NT2/D1 (cell line): ENCODE data around the gene DNALI1.

Experiments used
- DNase-seq: peaks from one replicate; pipeline ENCODE4 v3.0.0-alpha.2; 2011; ENCODE audit warnings: low read depth, low spot score
- H3K27me3 ChIP-seq: 2 replicates; pipeline ENCODE4 v1.6.0; 2011; ENCODE audit warnings: mild to moderate bottlenecking; ENCODE audit not compliant: insufficient read length, insufficient read depth
- H3K36me3 ChIP-seq: 2 replicates; pipeline ENCODE4 v1.6.1; 2011; ENCODE audit warnings: mild to moderate bottlenecking, low read length, mixed read lengths; ENCODE audit not compliant: insufficient read depth, insufficient read length
- H3K4me1 ChIP-seq: 2 replicates; pipeline ENCODE4 v1.5.1; 2011; ENCODE audit not compliant: insufficient read depth, insufficient read length
- H3K4me3 ChIP-seq: 2 replicates; pipeline ENCODE4 v1.5.1; 2011; ENCODE audit warnings: low read depth; ENCODE audit not compliant: insufficient read length
- H3K9ac ChIP-seq: 2 replicates; pipeline ENCODE4 v1.6.0; 2011; ENCODE audit warnings: low read depth; ENCODE audit not compliant: insufficient read length
- H3K9me3 ChIP-seq: 2 replicates; pipeline ENCODE4 v1.5.1; 2011; ENCODE audit warnings: mild to moderate bottlenecking, low read length; ENCODE audit not compliant: insufficient read depth
- SUZ12 ChIP-seq: IDR thresholded peaks from 2 replicates; pipeline ENCODE4 v1.6.1; 2011; ENCODE audit not compliant: insufficient read length, insufficient read depth; ENCODE audit errors: extremely low read depth
- YY1 ChIP-seq: IDR thresholded peaks from 2 replicates; pipeline ENCODE4 v1.6.1; 2011; ENCODE audit not compliant: insufficient read length, insufficient read depth
- ZNF274 ChIP-seq: IDR thresholded peaks from 2 replicates; pipeline ENCODE4 v1.6.1; 2011; ENCODE audit warnings: mild to moderate bottlenecking, low read depth, low read length

Gene DNALI1

GRCh38 chr1:37544530-37544929 lies 12.2 kb upstream of the DNALI1 start:
- no peaks in the 10 kb centered on the region for H3K9me3 ChIP-seq
- peaks cover 81% of the 10 kb centered on the region for H3K36me3 ChIP-seq
- TF ChIP-seq ZNF274 (no peak), YY1 (no peak), SUZ12 (no peak)
- no peaks in the 10 kb centered on the region for H3K4me1 ChIP-seq
- no peak for DNase-seq
- H3K9ac ChIP-seq = no peak overlapping the region
- H3K27me3 ChIP-seq = no peaks in the 10 kb centered on the region
- H3K4me3 ChIP-seq = no peak overlapping the region

- no peaks in the 10 kb centered on the region for H3K27me3 ChIP-seq
- no peaks in the 10 kb centered on the region for H3K9me3 ChIP-seq
- H3K4me1 ChIP-seq = no peaks in the 10 kb centered on the region
- H3K9ac ChIP-seq = no peak overlapping the region
- no peak for DNase-seq
- TF ChIP-seq YY1 (no peak), SUZ12 (no peak), ZNF274 (no peak)
- H3K4me3 ChIP-seq = no peak overlapping the region
- peaks cover 81% of the 10 kb centered on the region for H3K36me3 ChIP-seq
Observed at GRCh38 chr1:37545019-37545418, 11.7 kb upstream of the DNALI1 start.

DNA sequence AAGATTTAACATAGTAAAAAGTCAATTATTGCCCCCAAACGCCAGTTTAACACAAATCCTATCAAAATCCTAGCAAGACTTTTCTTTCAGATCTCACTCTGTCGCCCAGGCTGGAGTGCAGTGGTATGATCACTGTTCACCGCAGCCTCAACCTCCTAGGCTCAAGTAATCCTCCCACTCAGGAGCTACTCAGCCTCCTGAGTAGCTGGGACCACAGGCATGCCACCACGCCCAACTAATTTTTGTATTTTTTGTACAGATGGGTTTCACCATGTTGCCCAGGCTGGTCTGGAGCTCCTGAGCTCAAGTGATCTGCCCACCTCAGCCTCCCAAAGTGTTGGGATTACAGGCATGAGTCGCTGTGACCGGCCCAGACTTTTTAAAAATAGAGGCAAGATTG lies 7.4 kb upstream of the DNALI1 start:
- Histone ChIP-seq H3K9me3 (0 out of 2 replicates have a peak, but pooled peaks cover under 1% of the 10 kb centered on the region), H3K27me3 (no peaks in the 10 kb centered on the region), H3K9ac (no peak overlapping the region), H3K4me1 (no peaks in the 10 kb centered on the region), H3K4me3 (no peak overlapping the region), H3K36me3 (peaks cover 78% of the 10 kb centered on the region)
- DNase-seq = no peak
- TF ChIP-seq SUZ12 = no peak
- no peak for TF ChIP-seq YY1
- TF ChIP-seq ZNF274 = no peak

GRCh38 chr1:37553598-37553926 lies 3.2 kb upstream of the DNALI1 start:
- Histone ChIP-seq H3K4me1 (peaks cover 8% of the 10 kb centered on the region), H3K27me3 (no peaks in the 10 kb centered on the region), H3K4me3 (peak overlapping the region; percentile 96), H3K9me3 (peaks cover 7% of the 10 kb centered on the region; the same call in 1 of the 2 replicates), H3K9ac (peak overlapping the region; percentile 99), H3K36me3 (peaks cover 40% of the 10 kb centered on the region)
- TF ChIP-seq YY1 (no peak), ZNF274 (no peak), SUZ12 (no peak)
- DNase-seq = no peak

GRCh38 chr1:37553927-37554808 lies 2.6 kb upstream of the DNALI1 start, which contains the start of gene SNIP1:
Gene SNIP1 (minus strand): TSS chr1:37554293. CDS start chr1:37554229, 64 bp downstream.
- Histone ChIP-seq H3K36me3 (peaks cover 34% of the 10 kb centered on the region), H3K27me3 (no peaks in the 10 kb centered on the region), H3K4me1 (peaks cover 8% of the 10 kb centered on the region), H3K4me3 (peak within 1 kb of the TSS; percentile 96), H3K9ac (peak within 1 kb of the TSS; percentile 99), H3K9me3 (peaks cover 7% of the 10 kb centered on the region; the same call in 1 of the 2 replicates)
- DNase-seq = peak; percentile 94
- TF ChIP-seq SUZ12 = no peak
- TF ChIP-seq ZNF274 = no peak
- TF ChIP-seq YY1 = no peak

GRCh38 chr1:37557402-37557801 lies 662 bp downstream of the DNALI1 start:
- TF ChIP-seq YY1 (no peak), SUZ12 (no peak), ZNF274 (no peak)
- Histone ChIP-seq H3K4me1 (peaks cover 12% of the 10 kb centered on the region), H3K27me3 (no peaks in the 10 kb centered on the region), H3K4me3 (peak overlapping the region; percentile 19), H3K9ac (no peak overlapping the region), H3K36me3 (peaks cover 21% of the 10 kb centered on the region), H3K9me3 (peaks cover 20% of the 10 kb centered on the region; the same call in 1 of the 2 replicates)
- DNase-seq = no peak

DNA sequence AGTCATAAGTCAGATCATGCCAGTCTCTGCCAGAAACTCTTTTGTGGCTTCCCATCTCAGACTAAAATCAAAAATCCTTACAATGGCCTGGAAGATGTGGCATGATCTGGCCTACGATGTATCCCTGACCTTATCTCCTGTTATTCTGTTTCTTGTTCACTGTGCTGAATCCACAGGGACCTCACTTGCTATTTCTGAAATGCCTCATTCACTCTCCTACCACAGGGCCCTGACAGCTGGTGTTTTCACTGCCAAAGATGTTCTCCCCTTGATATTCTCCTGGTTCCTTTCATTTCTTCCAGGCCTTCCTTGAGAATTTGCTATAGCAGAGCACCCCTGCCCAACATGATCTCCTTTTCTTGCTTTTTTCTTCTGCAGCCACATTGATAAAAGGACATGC lies 1.7 kb downstream of the DNALI1 start:
- TF ChIP-seq SUZ12 (no peak), YY1 (no peak), ZNF274 (no peak)
- Histone ChIP-seq H3K4me3 (no peak overlapping the region), H3K9me3 (peaks cover 20% of the 10 kb centered on the region; the same call in 1 of the 2 replicates), H3K9ac (no peak overlapping the region), H3K36me3 (peaks cover 24% of the 10 kb centered on the region), H3K27me3 (no peaks in the 10 kb centered on the region), H3K4me1 (peaks cover 12% of the 10 kb centered on the region)
- DNase-seq = no peak
